Measurements from ENCODE around the gene DCBLD1.

The DCBLD1 gene

GRCh38 chr6:117472667-117473066 is 9.8 kb upstream of the DCBLD1 start:
- no peak for DNase-seq (ENCODE audit: low read depth)

GRCh38 chr6:117473401-117473800 is 9.1 kb upstream of the DCBLD1 start:
- no peak for DNase-seq (ENCODE audit: low read depth)

GRCh38 chr6:117477988-117478852 is 4.3 kb upstream of the DCBLD1 start:
- no peak for DNase-seq (ENCODE audit: low read depth)

- no peak for DNase-seq (ENCODE audit: low read depth)
Observed at GRCh38 chr6:117478853-117479231, 3.6 kb upstream of the DCBLD1 start.

- no peak for DNase-seq (ENCODE audit: low read depth)
Observed at GRCh38 chr6:117480651-117481050, 1.8 kb upstream of the DCBLD1 start.

GRCh38 chr6:117481278-117481925 is 1.1 kb upstream of the DCBLD1 start:
- DNase-seq (ENCODE audit: low read depth), result no peak

- DNase-seq (ENCODE audit: low read depth), result no peak
Observed at GRCh38 chr6:117481926-117482239, 591 bp upstream of the DCBLD1 start.

GRCh38 chr6:117483004-117483644 is 650 bp downstream of the DCBLD1 start:
- no peak for DNase-seq (ENCODE audit: low read depth)

- DNase-seq (ENCODE audit: low read depth), result no peak
Observed at GRCh38 chr6:117483645-117484016, 1.2 kb downstream of the DCBLD1 start.

GRCh38 chr6:117484052-117484646 is 1.7 kb downstream of the DCBLD1 start:
- DNase-seq (ENCODE audit: low read depth), result no peak

- DNase-seq (ENCODE audit: low read depth), result no peak
Observed at GRCh38 chr6:117485433-117485832, 3.0 kb downstream of the DCBLD1 start.

- DNase-seq (ENCODE audit: low read depth), result no peak
Observed at GRCh38 chr6:117487821-117488220, 5.3 kb downstream of the DCBLD1 start.

- DNase-seq (ENCODE audit: low read depth), result no peak
Observed at GRCh38 chr6:117489003-117489402, 6.5 kb downstream of the DCBLD1 start.

GRCh38 chr6:117491916-117492315 is 9.4 kb downstream of the DCBLD1 start:
- DNase-seq (ENCODE audit: low read depth), result no peak

- no peak for DNase-seq (ENCODE audit: low read depth)
Observed at GRCh38 chr6:117493470-117493869, 11.0 kb downstream of the DCBLD1 start.

- no peak for DNase-seq (ENCODE audit: low read depth)
Observed at GRCh38 chr6:117494283-117494682, 11.8 kb downstream of the DCBLD1 start.

- DNase-seq (ENCODE audit: low read depth), result no peak
Observed at GRCh38 chr6:117494694-117495318, 12.3 kb downstream of the DCBLD1 start.

GRCh38 chr6:117495425-117495824 is 13.0 kb downstream of the DCBLD1 start:
- DNase-seq (ENCODE audit: low read depth), result no peak

- DNase-seq (ENCODE audit: low read depth), result no peak
Observed at GRCh38 chr6:117495869-117496268, 13.4 kb downstream of the DCBLD1 start.

- no peak for DNase-seq (ENCODE audit: low read depth)
Observed at GRCh38 chr6:117496383-117496990, 14.0 kb downstream of the DCBLD1 start.

GRCh38 chr6:117497237-117497636 is 14.8 kb downstream of the DCBLD1 start:
- DNase-seq (ENCODE audit: low read depth), result no peak

- no peak for DNase-seq (ENCODE audit: low read depth)
Observed at GRCh38 chr6:117498159-117498558, 15.7 kb downstream of the DCBLD1 start.
